GM12874 (cell line): Measurements from ENCODE around the gene STX8.

Experiments used
- TF ChIP-seq, protein P1 (sequence below): IDR thresholded peaks from 2 replicates; pipeline ENCODE4 v1.5.1; 2011; ENCODE audit warnings: low read depth, mild to moderate bottlenecking, control low read depth, low read length, moderate library complexity; ENCODE audit not compliant: insufficient read depth

STX8 gene

DNA sequence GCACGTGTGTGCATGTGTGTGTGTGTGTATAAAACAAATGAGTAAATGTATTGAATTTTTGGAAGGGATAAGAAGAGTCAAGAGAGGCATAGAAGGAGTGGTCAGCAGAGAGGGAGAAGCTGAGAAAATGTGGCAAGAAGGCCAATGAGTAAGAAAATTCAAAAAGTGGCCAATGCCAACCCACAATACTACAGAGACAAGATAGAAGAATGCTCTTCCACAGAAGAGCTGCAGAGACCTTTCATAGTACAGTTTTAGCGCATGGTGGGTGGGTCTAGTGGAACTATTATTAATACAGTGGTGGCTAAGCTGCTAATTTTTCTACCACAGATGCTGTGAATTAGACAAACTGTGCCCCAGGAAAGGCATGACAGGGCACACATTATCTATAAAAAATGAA is 320.8 kb downstream of the STX8 start:
- TF ChIP-seq, protein P1, sequence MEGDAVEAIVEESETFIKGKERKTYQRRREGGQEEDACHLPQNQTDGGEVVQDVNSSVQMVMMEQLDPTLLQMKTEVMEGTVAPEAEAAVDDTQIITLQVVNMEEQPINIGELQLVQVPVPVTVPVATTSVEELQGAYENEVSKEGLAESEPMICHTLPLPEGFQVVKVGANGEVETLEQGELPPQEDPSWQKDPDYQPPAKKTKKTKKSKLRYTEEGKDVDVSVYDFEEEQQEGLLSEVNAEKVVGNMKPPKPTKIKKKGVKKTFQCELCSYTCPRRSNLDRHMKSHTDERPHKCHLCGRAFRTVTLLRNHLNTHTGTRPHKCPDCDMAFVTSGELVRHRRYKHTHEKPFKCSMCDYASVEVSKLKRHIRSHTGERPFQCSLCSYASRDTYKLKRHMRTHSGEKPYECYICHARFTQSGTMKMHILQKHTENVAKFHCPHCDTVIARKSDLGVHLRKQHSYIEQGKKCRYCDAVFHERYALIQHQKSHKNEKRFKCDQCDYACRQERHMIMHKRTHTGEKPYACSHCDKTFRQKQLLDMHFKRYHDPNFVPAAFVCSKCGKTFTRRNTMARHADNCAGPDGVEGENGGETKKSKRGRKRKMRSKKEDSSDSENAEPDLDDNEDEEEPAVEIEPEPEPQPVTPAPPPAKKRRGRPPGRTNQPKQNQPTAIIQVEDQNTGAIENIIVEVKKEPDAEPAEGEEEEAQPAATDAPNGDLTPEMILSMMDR: no peak

DNA sequence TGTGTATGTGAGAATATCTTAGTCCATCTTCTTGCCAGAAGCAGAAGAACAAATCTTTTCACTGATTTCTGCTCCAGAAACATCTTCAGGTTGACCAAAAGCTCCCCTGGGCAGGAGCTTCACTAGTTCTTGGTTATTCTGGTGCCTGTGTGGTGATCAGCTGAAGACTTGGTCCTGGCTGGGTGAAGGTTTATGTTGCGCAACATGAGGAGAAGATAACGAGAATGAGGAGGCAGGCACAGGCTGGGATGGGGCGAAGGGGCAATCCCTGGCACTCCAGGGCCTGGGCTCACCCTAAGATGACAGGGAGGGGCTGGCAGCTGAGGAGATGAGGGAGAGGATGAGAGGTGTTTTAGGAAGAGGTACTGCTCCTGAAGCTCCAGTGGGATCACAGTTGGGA is 322.3 kb downstream of the STX8 start:
- TF ChIP-seq, protein P1: no peak

DNA sequence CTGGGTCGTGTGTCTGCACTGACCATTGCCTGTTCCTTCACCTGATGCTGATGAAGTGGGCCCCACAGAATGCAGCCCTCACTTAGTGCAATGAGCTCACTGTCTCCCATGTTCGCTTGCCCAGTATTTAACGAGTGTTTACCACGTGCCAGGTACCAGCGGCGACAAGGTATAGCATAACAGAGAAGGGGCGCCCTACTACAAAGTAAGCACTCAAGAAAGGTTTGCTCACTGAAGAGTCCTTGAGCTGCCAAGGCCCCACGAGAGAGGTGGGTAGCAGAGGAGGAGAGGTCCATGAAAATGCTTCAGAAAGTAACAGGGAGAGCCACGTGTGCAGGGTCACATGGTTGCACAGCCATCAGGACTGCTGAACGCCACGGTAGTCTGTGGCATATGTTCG is 324.3 kb downstream of the STX8 start:
- TF ChIP-seq, protein P1: no peak

DNA sequence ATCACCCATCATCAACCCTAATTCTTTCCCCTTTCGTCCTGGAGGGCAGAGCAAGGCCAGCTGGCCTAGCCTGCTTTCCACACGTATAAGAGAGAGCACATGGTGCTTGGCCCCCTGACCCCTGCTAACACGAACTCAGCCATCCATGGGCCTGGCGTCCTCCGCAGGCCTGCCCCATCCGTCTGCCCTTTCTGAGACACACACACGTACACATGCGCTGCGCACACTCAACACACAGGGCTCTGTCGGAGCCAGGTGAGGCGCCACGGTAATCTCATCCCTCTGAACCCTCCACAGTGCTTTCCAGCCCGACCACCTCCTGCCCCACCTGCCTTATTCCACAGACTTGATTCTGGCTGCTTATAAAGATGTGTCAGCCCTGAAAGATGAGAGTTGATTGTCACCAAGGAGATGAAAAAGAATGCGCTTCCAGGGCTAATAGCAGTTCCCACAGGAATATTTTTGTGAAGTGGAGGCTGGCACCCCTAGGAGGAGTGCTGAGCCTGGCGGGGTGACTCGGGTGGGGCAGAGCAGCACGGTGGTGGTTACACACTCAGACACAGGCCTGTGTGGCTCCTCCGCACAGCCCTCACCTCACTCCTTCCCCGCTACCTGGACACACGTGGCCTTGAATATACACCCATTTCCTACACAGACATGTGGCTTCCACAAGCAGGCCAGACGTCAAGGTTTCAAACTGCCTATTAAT is 326.2 kb downstream of the STX8 start:
- TF ChIP-seq, protein P1: no peak

DNA sequence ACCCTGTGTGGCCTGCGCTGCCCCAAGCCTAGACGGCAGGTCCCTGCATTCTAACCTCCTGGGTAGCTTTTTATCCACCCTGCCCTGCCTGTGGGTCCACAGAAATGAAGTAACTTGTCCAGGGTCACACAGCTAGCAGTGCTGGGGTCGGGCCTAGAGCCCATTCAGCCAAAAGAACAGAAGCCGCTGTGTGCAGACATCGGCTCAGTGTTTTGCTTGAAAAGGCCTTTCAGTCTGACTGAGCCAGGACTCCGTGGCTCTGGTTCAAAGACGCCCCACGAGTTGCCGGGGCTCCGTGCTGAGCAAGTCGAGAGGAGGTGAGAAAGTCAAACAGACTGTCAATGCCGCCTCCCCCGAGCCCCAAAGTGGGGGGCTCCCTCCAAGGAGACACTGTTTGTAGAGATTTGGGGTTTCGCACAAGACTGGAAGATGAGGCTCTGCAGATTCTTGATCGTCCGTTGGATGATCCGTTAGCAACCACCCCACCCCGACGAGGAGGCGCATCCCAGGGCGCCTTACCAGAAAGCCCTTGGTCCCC is 328.1 kb downstream of the STX8 start:
- TF ChIP-seq, protein P1: no peak

DNA sequence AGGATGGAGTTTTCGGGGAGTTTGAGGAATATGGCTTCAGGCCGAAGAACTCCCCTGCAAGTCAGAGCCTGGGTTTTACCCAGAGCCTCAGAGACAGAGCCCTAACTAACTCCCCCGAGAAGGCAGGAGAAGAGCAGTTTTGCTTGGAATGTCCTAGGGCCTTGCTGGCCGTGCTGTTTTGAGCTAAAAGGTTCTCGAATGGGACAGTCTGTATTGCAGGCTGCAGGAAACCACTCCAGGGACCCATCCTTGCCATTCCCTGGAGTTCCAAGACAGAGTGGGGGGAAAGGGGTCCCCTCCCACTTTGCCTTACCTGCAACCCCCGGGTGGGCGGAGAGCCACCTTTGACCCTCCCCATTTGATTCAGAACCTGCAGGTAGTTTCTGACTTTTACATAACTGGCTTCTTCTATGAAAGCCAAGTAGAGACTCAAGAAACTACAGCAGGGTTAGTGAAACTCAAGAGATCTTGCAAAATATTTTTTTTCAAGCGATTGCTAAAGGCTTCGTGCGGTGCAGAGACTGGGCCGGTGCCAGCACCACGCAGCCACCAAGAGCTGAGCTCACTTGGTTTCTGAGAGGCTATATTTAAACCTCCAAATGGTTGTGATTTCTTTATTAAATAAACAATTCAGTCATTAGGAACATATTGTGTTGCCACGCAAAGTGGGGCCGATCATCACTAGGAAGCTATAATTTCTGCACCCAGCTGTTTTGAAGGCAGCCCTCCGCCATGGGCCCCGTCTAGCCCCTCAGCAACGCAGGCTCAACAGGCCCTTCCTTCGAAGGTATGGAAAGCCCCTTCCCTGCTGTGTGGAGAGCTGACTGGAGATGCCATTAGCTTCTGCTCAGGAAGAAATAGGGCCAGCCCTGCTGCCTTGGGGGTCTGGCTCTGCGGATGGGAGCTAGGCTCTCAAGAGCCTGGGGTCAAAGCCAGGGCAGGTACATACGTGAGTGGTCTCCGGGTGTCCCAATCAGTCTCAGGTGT is 331.3 kb downstream of the STX8 start:
- TF ChIP-seq, protein P1: no peak

DNA sequence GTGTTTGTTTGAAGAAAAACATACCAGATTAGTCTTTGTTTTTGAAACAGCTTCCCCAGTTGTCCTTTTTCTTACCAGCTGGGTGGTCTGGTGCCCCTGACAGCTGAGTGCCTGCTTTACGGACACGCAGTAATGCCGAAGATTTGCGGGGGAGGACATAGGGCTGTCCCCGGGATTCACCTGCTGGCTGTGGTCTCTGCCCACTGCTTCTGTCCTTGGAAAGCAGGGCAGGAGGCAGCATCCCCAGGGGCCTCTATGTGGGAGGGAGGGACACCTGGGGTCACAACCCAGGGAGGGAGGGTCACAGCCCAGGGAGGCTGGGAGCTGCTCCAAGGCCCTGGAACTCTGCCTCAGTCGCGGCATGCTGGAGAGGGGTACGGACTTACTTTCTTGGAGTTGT is 332.6 kb downstream of the STX8 start:
- TF ChIP-seq, protein P1: no peak
